ENCODE measurements around the gene PKD2L1.

PKD2L1 gene

DNA sequence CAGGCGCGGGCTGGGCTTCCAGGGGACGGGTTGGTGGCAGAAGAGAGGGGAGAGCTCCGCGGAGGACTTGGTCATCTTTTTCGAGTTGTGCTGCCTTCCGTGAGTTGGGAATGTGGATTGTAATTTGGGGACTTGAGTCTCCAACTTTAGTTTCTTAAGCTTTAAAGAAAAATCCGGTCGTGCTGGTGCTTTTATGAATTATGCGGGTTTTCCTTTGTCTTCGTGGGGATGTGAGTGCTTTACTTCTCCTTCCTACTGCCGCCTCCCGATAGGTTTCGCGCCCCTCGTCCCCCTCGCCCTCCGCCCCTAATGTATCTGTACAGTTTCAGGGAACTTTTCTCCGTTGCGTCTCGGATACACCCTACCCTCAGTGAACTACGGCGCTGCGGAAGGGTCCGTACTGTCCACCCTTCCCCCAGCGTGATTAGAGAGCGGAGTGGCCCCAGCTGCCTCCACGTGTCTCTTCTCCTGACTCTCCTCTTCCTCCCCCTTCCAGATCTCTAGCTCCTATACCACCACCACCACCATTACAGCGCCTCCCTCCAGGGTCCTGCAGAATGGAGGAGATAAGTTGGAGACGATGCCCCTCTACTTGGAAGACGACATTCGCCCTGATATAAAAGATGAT is 17.7 kb upstream of the PKD2L1 start:
- Mint-ChIP-seq H3K4me3 (peak overlapping the region; percentile 80), H3K9me3 (no peaks in the 10 kb centered on the region), H3K4me1 (ENCODE audit: low read depth) (peaks cover 71% of the 10 kb centered on the region), H3K36me3 (ENCODE audit: low read depth) (peaks cover 58% of the 10 kb centered on the region), H3K27ac (peak overlapping the region; percentile 81), H3K27me3 (peaks cover 24% of the 10 kb centered on the region)
- intact Hi-C loops (cut with micrococcal nuclease), result loop anchor here (2.0 kb wide), 1 partner anchor 25 kb away; no protein-coding TSS in a partner anchor

GRCh38 chr10:100346765-100347567 is 16.9 kb upstream of the PKD2L1 start, which contains the start of gene SCD:
SCD (plus strand) TSS chr10:100347233; CDS start chr10:100347505, 272 bp downstream.
- Mint-ChIP-seq H3K27ac (peak within 1 kb of the TSS; percentile 81), H3K27me3 (peaks cover 24% of the 10 kb centered on the region), H3K4me1 (ENCODE audit: low read depth) (peaks cover 72% of the 10 kb centered on the region), H3K9me3 (no peaks in the 10 kb centered on the region), H3K4me3 (peak within 1 kb of the TSS; percentile 80), H3K36me3 (ENCODE audit: low read depth) (peaks cover 51% of the 10 kb centered on the region)
- intact Hi-C loops (cut with micrococcal nuclease), result loop anchor here (2.0 kb wide), 1 partner anchor 26 kb away; no protein-coding TSS in a partner anchor

- H3K4me3 Mint-ChIP-seq, result peak overlapping the region; percentile 80
- H3K4me1 Mint-ChIP-seq (ENCODE audit: low read depth), result peaks cover 72% of the 10 kb centered on the region
- peak overlapping the region; percentile 81 for H3K27ac Mint-ChIP-seq
Observed at GRCh38 chr10:100346351-100346764, 16.3 kb upstream of the PKD2L1 start.

DNA sequence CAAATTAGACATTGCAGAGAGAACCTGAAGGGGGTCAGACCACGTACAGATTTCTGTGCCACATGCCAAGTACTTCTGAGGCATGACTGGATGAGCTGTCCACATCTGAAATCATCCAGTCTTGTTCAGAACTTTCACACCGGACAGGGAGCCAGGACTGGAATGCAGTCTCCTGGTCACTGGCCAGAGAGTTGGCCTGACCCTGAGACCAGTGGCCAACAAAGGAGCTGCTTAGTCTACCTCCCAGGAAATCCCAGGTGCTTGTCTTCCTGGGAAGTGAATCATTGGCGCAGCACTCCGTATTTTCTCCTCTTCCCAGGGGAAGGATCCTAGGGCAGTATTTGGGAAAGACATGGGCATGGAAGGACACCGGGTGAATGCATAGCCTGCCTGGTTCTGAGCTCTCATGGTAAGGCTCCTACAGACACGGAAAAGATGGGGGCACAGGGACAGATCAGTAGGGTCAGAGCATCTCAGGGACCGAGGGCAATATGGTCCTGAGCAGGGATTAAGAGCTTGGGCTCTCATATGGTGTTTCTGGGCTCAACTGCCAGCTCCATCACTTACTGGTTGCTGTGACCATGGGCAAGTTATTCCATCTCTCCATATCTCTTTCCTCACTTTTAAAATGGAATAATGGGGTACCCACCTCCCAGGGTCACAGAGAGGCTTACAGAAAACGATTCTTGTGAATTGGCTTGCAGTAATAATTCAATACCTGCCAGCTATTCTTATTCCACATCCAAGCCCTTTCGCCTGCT is 15.7 kb upstream of the PKD2L1 start:
- intact Hi-C loops (cut with micrococcal nuclease), result loop anchor here (2.0 kb wide), 1 partner anchor 27 kb away; no protein-coding TSS in a partner anchor
- Mint-ChIP-seq H3K27me3 (peaks cover 24% of the 10 kb centered on the region), H3K36me3 (ENCODE audit: low read depth) (peaks cover 39% of the 10 kb centered on the region), H3K4me1 (ENCODE audit: low read depth) (peaks cover 72% of the 10 kb centered on the region), H3K4me3 (peak overlapping the region; percentile 80), H3K9me3 (no peaks in the 10 kb centered on the region), H3K27ac (peak overlapping the region; percentile 81)

More at GRCh38 chr10:100346351-100346764, 16.3 kb upstream of the PKD2L1 start:
- no peaks in the 10 kb centered on the region for H3K9me3 Mint-ChIP-seq
- H3K36me3 Mint-ChIP-seq (ENCODE audit: low read depth), result peaks cover 45% of the 10 kb centered on the region
- H3K27me3 Mint-ChIP-seq, result peaks cover 24% of the 10 kb centered on the region
- intact Hi-C loops (cut with micrococcal nuclease), result loop anchor here (2.0 kb wide), 1 partner anchor 26 kb away; no protein-coding TSS in a partner anchor

DNA sequence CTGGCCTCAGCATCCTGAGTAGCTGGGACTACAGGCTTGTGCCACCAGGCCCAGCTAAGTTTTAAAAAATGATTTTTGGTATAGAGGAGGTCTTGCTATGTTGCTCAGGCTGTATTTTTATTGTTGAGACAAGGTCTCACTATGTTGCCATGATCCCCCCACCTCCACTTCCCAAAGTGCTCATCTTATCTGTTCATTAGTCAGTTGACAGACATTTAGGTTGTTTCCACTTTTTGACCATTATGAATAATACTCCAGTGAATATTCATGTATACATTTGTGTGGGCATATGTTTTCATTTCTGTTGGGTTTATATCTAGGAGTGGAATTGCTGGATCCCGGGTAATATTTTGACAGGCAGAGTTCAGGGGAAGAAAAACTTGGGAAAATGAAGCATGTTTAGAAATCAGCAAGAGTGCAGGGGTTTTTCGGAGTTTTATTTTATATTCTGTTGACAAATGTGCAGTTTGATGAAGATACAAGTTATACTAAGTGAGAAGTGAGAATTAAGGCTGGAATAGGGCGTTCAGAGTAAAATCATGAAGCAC is 14.3 kb upstream of the PKD2L1 start:
- Mint-ChIP-seq H3K4me3 (no peak overlapping the region), H3K27ac (no peak overlapping the region), H3K36me3 (ENCODE audit: low read depth) (peaks cover 24% of the 10 kb centered on the region), H3K9me3 (no peaks in the 10 kb centered on the region), H3K27me3 (peaks cover 24% of the 10 kb centered on the region), H3K4me1 (ENCODE audit: low read depth) (peaks cover 72% of the 10 kb centered on the region)
- intact Hi-C loops (cut with micrococcal nuclease), result loop anchor here (5.0 kb wide), 1 partner anchor 52 kb away; no protein-coding TSS in a partner anchor

GRCh38 chr10:100342627-100342972 is 12.6 kb upstream of the PKD2L1 start:
- Mint-ChIP-seq H3K9me3 (no peaks in the 10 kb centered on the region), H3K4me3 (no peak overlapping the region), H3K36me3 (ENCODE audit: low read depth) (peaks cover 7% of the 10 kb centered on the region), H3K27ac (peak overlapping the region; percentile 84), H3K4me1 (ENCODE audit: low read depth) (peaks cover 67% of the 10 kb centered on the region), H3K27me3 (peaks cover 19% of the 10 kb centered on the region)
- intact Hi-C loops (cut with micrococcal nuclease), result loop anchor here (5.0 kb wide), 1 partner anchor 50 kb away; no protein-coding TSS in a partner anchor

DNA sequence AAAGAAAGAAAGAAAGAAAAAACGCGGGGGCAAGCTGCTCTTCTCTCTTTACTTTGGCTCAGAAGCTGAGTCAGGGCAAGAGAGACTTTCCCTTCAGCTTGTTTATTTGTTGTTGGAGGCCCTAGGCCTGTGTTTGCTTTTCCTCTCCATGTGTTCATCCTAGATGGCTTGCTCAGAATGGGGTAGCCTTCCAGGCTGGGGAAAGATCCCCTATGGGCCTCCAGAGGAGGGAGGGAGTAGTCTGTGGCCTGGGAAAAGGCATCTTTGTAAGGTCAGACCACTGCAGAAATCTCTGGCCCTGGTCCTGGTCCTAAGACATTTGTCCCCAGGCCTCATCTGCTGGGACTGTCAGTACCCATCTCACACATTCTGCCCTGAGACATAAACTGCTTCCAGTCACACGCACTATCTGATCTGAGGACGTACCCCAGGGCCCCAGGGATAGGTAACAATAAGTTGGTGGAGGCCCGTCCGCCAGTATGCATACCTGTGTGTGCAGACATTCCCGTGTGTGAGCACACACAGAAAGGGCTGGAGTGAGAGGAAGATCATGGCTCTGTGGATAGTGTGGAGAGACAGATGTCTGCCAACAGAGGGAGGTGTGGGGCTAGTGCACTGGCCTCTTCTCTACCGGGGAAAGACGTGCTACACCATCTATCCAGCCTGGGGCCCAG is 12.1 kb upstream of the PKD2L1 start:
- peaks cover 2% of the 10 kb centered on the region for H3K36me3 Mint-ChIP-seq (ENCODE audit: low read depth)
- H3K4me1 Mint-ChIP-seq (ENCODE audit: low read depth), result peaks cover 64% of the 10 kb centered on the region
- intact Hi-C loops (cut with micrococcal nuclease), result loop anchor here (5.0 kb wide), 1 partner anchor 50 kb away; no protein-coding TSS in a partner anchor
- peak overlapping the region; percentile 84 for H3K27ac Mint-ChIP-seq
- peaks cover 19% of the 10 kb centered on the region for H3K27me3 Mint-ChIP-seq
- H3K9me3 Mint-ChIP-seq, result no peaks in the 10 kb centered on the region
- no peak overlapping the region for H3K4me3 Mint-ChIP-seq

DNA sequence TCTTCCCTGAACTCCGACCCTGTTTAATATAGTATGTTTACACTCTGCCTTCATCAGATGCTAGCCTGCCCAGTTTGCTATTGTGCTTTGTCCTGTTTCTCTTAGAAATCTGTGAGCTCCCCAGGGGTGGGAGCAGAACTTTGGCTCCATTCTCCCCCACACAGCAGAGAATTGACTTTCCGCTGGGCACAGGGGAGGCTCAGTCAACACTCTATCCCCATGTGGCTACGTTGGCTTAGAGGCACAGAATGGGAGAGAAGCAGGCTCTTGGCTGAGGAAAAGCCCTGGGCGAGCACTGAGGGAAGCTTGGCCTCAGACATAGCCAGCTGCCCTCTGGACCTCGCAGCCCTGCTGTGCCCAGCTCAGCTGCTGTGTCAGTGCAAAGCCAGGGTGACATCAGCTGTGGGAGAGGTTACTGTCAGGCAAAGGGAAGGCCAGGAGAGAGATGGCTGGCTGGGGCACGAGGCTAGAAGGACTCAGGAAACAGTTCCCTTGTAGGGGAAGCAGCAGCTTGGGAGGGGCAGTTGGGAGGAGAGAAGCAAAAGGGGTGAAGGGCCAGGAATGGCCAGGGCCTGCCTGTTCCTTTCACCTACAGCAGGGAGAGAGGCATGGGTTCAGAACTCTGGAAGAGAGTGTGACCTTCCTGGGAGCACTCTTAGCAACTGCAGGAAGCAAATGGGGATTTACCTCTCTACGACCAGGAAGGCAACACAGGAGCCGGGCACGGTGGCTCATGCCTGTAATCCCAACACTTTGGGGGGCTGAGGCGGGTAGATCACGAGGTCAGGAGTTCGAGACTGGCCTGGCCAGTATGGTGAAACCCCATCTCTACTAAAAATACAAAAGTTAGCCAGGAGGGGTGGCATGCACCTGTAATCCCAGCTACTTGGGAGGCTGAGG is 11.2 kb upstream of the PKD2L1 start:
- H3K27me3 Mint-ChIP-seq, result peaks cover 18% of the 10 kb centered on the region
- intact Hi-C loops (cut with micrococcal nuclease), result loop anchor here (5.0 kb wide), 1 partner anchor 49 kb away; no protein-coding TSS in a partner anchor
- H3K27ac Mint-ChIP-seq, result peak overlapping the region; percentile 84
- H3K4me3 Mint-ChIP-seq, result peak overlapping the region; percentile 21
- peaks cover 61% of the 10 kb centered on the region for H3K4me1 Mint-ChIP-seq (ENCODE audit: low read depth)
- no peaks in the 10 kb centered on the region for H3K9me3 Mint-ChIP-seq
- H3K36me3 Mint-ChIP-seq (ENCODE audit: low read depth), result no peaks in the 10 kb centered on the region

DNA sequence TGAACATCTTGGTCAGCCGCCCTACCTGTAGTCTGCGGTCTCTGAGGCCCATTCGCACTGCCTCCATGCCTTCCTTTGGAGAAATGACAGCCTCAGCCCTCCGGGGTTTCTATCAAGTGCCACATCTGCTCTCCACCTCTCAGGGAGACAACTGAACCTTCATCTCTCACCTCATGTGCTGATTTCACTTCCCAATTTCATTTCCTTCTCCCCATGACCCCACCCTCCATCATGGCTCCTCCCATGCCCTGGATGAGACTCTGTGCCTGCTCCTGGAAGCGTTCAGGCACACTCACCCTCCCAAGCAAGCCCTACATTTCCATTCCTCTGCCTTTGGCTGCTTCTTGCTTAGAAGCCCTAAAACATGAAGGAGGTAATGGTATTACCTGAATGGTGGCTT is 9.2 kb upstream of the PKD2L1 start:
- peaks cover 48% of the 10 kb centered on the region for H3K4me1 Mint-ChIP-seq (ENCODE audit: low read depth)
- peaks cover 10% of the 10 kb centered on the region for H3K27me3 Mint-ChIP-seq
- H3K9me3 Mint-ChIP-seq, result no peaks in the 10 kb centered on the region
- no peak overlapping the region for H3K4me3 Mint-ChIP-seq
- no peaks in the 10 kb centered on the region for H3K36me3 Mint-ChIP-seq (ENCODE audit: low read depth)
- H3K27ac Mint-ChIP-seq, result peak overlapping the region; percentile 84
- intact Hi-C loops (cut with micrococcal nuclease), result loop anchor here (2.0 to 5.0 kb wide), 2 partner anchors 33 to 170 kb away; no protein-coding TSS in a partner anchor

DNA sequence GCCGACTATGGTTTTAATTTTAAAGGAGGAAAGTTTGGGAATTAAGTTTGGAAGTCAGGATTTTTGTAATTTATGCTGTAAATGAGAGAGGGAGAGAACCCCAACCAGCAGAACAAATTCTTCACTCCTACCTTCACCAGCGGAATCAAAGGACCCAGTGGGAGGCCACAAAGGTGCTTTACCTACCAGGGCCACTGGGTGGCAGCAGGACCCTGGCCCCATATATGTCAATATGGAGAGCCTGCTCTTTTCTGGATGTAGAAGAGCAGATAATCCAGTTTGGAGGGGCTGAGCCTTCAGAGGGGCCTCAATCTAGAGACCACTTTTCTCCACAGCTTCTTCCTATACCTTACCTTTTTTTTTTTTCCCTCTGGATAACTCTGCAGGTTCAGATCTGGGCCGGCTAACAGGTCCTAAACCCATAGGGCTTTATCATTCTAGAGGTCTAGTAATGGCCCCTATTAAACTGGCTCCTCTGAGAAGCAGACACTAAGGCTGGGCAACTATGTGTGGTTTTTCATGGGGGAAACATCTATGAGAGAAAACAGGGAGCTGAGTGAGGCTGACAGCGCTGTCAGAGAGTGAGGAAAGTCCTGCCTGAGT is 8.5 kb upstream of the PKD2L1 start:
- intact Hi-C loops (cut with micrococcal nuclease), result loop anchor here (1.0 to 5.0 kb wide), 3 partner anchors 34 to 170 kb away; no protein-coding TSS in a partner anchor
- H3K4me3 Mint-ChIP-seq, result no peak overlapping the region

DNA sequence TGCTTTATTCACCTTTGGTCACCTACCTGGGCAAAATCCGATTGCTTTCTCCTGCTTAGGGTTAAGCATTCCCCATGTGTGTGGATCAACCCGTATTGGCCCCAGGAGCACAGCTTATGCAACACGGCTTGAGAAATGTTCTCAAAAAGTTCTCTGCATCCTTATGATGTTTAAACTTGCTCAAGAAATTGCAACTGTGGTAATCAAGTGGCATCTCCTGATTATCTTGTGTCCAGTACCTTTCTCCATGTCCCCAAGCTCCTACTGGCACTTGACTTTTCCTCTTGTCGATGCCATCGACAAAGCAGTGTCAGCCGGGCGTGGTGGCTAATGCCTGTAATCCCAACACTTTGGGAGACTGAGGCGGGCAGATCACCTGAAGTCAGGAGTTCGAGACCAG is 4.7 kb upstream of the PKD2L1 start:
- no peaks in the 10 kb centered on the region for H3K9me3 Mint-ChIP-seq
- no peak overlapping the region for H3K4me3 Mint-ChIP-seq
- no peak overlapping the region for H3K27ac Mint-ChIP-seq
- H3K4me1 Mint-ChIP-seq (ENCODE audit: low read depth), result peaks cover 23% of the 10 kb centered on the region
- intact Hi-C loops (cut with micrococcal nuclease), result loop anchor here (5.0 kb wide), 1 partner anchor 38 kb away; no protein-coding TSS in a partner anchor
- H3K36me3 Mint-ChIP-seq (ENCODE audit: low read depth), result no peaks in the 10 kb centered on the region
- peaks cover 30% of the 10 kb centered on the region for H3K27me3 Mint-ChIP-seq

More for the DNA sequence above, 8.5 kb upstream of the PKD2L1 start:
- Mint-ChIP-seq H3K9me3 (no peaks in the 10 kb centered on the region), H3K27me3 (peaks cover 14% of the 10 kb centered on the region), H3K36me3 (ENCODE audit: low read depth) (no peaks in the 10 kb centered on the region), H3K4me1 (ENCODE audit: low read depth) (peaks cover 48% of the 10 kb centered on the region), H3K27ac (peak overlapping the region; percentile 84)
